DND-41 (cell line): ENCODE results near the gene CSTA.

Experiments used
- ATAC-seq: fragments of 200-7000 bp; cut with Tn5 transposase; 3 replicates; pipeline ENCODE4 v1.9.1; 2021; ENCODE audit warnings: low read depth; ENCODE audit not compliant: insufficient read depth
- DNase-seq: peaks from one replicate; pipeline ENCODE4 v3.0.0-alpha.2; 2020
- H2AFZ ChIP-seq: 2 replicates; pipeline ENCODE4 v1.6.0; 2012; ENCODE audit warnings: low read depth, low read length
- H3K27ac ChIP-seq: 2 replicates; pipeline ENCODE4 v1.5.1; 2012; ENCODE audit warnings: low read length, inconsistent platforms
- H3K27me3 ChIP-seq: fragments of 200-600 bp; sonication (generic); 2 replicates; pipeline ENCODE4 v1.6.0; 2012; ENCODE audit warnings: low read length, mild to moderate bottlenecking, inconsistent platforms; ENCODE audit not compliant: insufficient read depth, poor library complexity
- H3K36me3 ChIP-seq: 2 replicates; pipeline ENCODE4 v1.5.1; 2012; ENCODE audit warnings: low read length, inconsistent platforms; ENCODE audit not compliant: insufficient read depth
- H3K4me1 ChIP-seq: 2 replicates; pipeline ENCODE4 v1.5.1; 2012; ENCODE audit warnings: mild to moderate bottlenecking, low read length; ENCODE audit not compliant: insufficient read depth
- H3K4me2 ChIP-seq: 2 replicates; pipeline ENCODE4 v1.6.0; 2012; ENCODE audit warnings: mild to moderate bottlenecking, moderate library complexity, low read length, inconsistent platforms; ENCODE audit not compliant: insufficient read depth
- H3K4me3 ChIP-seq, 2 experiments: fragments of 200-600 bp in 1 of 2; shearing (Covaris generic) in 1 of 2; 2 replicates each; pipeline ENCODE4 v1.5.1; 2012 to 2016; ENCODE audit warnings: inconsistent platforms in 2 of 2, low read length in 2 of 2, mild to moderate bottlenecking in 2 of 2, low read depth in 1 of 2, moderate library complexity in 1 of 2
- H3K79me2 ChIP-seq: 2 replicates; pipeline ENCODE4 v1.6.0; 2012; ENCODE audit warnings: low read length, inconsistent platforms; ENCODE audit not compliant: insufficient read depth
- H3K9ac ChIP-seq: 2 replicates; pipeline ENCODE4 v1.6.0; 2012; ENCODE audit warnings: low read depth, mild to moderate bottlenecking, inconsistent platforms, low read length, moderate library complexity
- H3K9me3 ChIP-seq: 2 replicates; pipeline ENCODE4 v1.5.1; 2012; ENCODE audit warnings: low read length, moderate library complexity, mild to moderate bottlenecking, inconsistent platforms; ENCODE audit not compliant: insufficient read depth, severe bottlenecking
- H4K20me1 ChIP-seq: 2 replicates; pipeline ENCODE4 v1.6.0; 2012; ENCODE audit warnings: low read length; ENCODE audit not compliant: insufficient read depth
- EZH2 ChIP-seq: IDR thresholded peaks from 3 replicates; pipeline ENCODE4 v1.6.1; 2012; ENCODE audit warnings: borderline replicate concordance, low read depth, mild to moderate bottlenecking, moderate library complexity, low read length, inconsistent platforms; ENCODE audit not compliant: severe bottlenecking
- TF ChIP-seq, protein P1 (sequence below): IDR thresholded peaks from 2 replicates; pipeline ENCODE4 v1.5.1; 2012; ENCODE audit warnings: borderline replicate concordance, low read length, moderate library complexity, mild to moderate bottlenecking; ENCODE audit not compliant: poor library complexity, severe bottlenecking; ENCODE audit errors: extremely low read depth

Gene CSTA, protein sequence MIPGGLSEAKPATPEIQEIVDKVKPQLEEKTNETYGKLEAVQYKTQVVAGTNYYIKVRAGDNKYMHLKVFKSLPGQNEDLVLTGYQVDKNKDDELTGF

DNA sequence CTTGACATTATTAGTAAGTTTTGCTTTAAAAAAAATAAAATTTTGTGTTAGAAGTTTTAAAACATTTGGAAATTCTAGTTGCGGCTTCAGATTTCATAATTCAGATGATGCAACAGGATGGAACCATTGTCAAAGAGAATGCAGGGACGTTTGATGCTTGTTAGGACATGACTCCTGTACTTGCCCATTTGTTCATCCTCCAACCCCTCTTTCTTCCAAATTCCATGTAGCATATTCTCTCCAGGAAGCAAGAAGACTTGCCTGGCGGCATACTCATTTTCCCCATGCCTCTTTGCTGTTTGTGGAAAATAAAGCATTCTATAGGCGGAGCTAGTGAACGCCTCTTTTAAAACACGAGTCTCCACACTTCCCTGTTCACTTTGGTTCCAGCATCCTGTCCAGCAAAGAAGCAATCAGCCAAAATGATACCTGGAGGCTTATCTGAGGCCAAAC lies at the start of gene CSTA:
CSTA (plus strand) TSS at position 378 of the 453 bp plus-strand sequence; CDS start at position 423, 45 bp downstream.
- no peak within 1 kb of the TSS for H3K27ac ChIP-seq
- no peaks in the 10 kb centered on the region for H3K36me3 ChIP-seq
- H3K9ac ChIP-seq, result no peak within 1 kb of the TSS
- no peaks in the 10 kb centered on the region for H3K79me2 ChIP-seq
- no peak for ATAC-seq
- DNase-seq, result no peak
- H3K4me1 ChIP-seq, result no peaks in the 10 kb centered on the region
- TF ChIP-seq EZH2, result no peak
- TF ChIP-seq, protein P1, sequence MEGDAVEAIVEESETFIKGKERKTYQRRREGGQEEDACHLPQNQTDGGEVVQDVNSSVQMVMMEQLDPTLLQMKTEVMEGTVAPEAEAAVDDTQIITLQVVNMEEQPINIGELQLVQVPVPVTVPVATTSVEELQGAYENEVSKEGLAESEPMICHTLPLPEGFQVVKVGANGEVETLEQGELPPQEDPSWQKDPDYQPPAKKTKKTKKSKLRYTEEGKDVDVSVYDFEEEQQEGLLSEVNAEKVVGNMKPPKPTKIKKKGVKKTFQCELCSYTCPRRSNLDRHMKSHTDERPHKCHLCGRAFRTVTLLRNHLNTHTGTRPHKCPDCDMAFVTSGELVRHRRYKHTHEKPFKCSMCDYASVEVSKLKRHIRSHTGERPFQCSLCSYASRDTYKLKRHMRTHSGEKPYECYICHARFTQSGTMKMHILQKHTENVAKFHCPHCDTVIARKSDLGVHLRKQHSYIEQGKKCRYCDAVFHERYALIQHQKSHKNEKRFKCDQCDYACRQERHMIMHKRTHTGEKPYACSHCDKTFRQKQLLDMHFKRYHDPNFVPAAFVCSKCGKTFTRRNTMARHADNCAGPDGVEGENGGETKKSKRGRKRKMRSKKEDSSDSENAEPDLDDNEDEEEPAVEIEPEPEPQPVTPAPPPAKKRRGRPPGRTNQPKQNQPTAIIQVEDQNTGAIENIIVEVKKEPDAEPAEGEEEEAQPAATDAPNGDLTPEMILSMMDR, result no peak
- no peak within 1 kb of the TSS for H3K4me2 ChIP-seq
- H4K20me1 ChIP-seq, result no peaks in the 10 kb centered on the region
- no peak within 1 kb of the TSS for H2AFZ ChIP-seq
- H3K27me3 ChIP-seq, result peaks cover 2% of the 10 kb centered on the region
- peaks cover 2% of the 10 kb centered on the region for H3K9me3 ChIP-seq
- H3K4me3 ChIP-seq, result no peak within 1 kb of the TSS

DNA sequence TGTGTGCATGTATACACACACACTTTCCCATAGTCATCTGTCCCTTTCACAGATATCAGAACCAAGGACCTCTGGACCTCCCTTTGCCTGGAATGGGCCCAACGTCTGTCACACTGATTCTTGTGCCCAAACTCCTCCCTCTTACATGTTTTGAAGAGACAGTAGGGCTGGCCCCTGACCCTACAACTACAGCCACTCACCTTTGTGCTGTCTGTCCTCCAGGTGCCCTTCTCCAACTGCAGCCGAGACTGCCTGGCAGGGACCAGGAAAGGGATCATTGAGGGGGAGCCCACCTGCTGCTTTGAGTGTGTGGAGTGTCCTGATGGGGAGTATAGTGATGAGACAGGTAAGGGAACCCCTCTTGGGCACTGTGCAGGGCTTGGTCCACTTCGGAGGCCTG lies 43.2 kb upstream of the CSTA start:
- H3K4me3 ChIP-seq, result no peak overlapping the region
- no peak overlapping the region for H2AFZ ChIP-seq
- H3K9ac ChIP-seq, result no peak overlapping the region
- no peak for DNase-seq
- no peaks in the 10 kb centered on the region for H4K20me1 ChIP-seq
- TF ChIP-seq, protein P1, result no peak
- no peak for TF ChIP-seq EZH2
- H3K27me3 ChIP-seq, result peaks cover 8% of the 10 kb centered on the region
- H3K27ac ChIP-seq, result no peak overlapping the region
- no peaks in the 10 kb centered on the region for H3K36me3 ChIP-seq
- H3K79me2 ChIP-seq, result no peaks in the 10 kb centered on the region
- no peaks in the 10 kb centered on the region for H3K4me1 ChIP-seq
- no peak overlapping the region for H3K4me2 ChIP-seq
- no peaks in the 10 kb centered on the region for H3K9me3 ChIP-seq
- ATAC-seq, result no peak

DNA sequence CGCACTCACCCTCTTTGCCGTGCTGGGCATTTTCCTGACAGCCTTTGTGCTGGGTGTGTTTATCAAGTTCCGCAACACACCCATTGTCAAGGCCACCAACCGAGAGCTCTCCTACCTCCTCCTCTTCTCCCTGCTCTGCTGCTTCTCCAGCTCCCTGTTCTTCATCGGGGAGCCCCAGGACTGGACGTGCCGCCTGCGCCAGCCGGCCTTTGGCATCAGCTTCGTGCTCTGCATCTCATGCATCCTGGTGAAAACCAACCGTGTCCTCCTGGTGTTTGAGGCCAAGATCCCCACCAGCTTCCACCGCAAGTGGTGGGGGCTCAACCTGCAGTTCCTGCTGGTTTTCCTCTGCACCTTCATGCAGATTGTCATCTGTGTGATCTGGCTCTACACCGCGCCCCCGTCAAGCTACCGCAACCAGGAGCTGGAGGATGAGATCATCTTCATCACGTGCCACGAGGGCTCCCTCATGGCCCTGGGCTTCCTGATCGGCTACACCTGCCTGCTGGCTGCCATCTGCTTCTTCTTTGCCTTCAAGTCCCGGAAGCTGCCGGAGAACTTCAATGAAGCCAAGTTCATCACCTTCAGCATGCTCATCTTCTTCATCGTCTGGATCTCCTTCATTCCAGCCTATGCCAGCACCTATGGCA lies 41.1 kb upstream of the CSTA start:
- Histone ChIP-seq H3K4me1 (no peaks in the 10 kb centered on the region), H3K4me3 (no peak overlapping the region), H3K27me3 (peaks cover 16% of the 10 kb centered on the region), H3K79me2 (no peaks in the 10 kb centered on the region), H3K9me3 (no peaks in the 10 kb centered on the region), H3K4me2 (no peak overlapping the region), H2AFZ (no peak overlapping the region), H4K20me1 (no peaks in the 10 kb centered on the region), H3K36me3 (no peaks in the 10 kb centered on the region), H3K9ac (no peak overlapping the region), H3K27ac (no peak overlapping the region)
- no peak for TF ChIP-seq EZH2
- TF ChIP-seq, protein P1, result no peak
- no peak for ATAC-seq
- no peak for DNase-seq
